Activated CD4-positive, alpha-beta memory T cell treated with anti-CD3 and anti-CD28 coated beads, Interleukin-2, amount 10 ng/mL, durations not matched to agents 7 days and 5 days (primary cell): ENCODE results near the gene PGLYRP4. TPM values are rescaled to one million over a fixed set of nuclear protein-coding genes. Genes with fewer than 3 reads are reported as not detected.

Source experiments
- CTCF ChIA-PET: fragments of 350-600 bp; sonication (Branson Sonifier 250); formaldehyde crosslinking; loops from one replicate; lab custom pipeline; 2021; ENCODE audit warnings: antibody characterized with exemption, inconsistent platforms; lab: Charles Lee
- POLR2A ChIA-PET: fragments of 350-600 bp; sonication (Branson Sonifier 250); formaldehyde crosslinking; loops from one replicate; lab custom pipeline; 2021; ENCODE audit warnings: antibody characterized with exemption; lab: Charles Lee
- DNase-seq: peaks from one replicate; pipeline ENCODE4 v3.0.0-alpha.2; 2020
- H3K27ac Mint-ChIP-seq: one replicate; pipeline ENCODE4 v1.8.0; 2021; ENCODE audit warnings: mild to moderate bottlenecking, mixed read lengths
- H3K27me3 Mint-ChIP-seq: one replicate; pipeline ENCODE4 v1.8.0; 2021; ENCODE audit warnings: mixed read lengths
- H3K36me3 Mint-ChIP-seq: one replicate; pipeline ENCODE4 v1.8.0; 2021; ENCODE audit warnings: low read depth, mixed read lengths
- H3K4me1 Mint-ChIP-seq: one replicate; pipeline ENCODE4 v1.8.0; 2021; ENCODE audit warnings: mixed read lengths
- H3K4me3 Mint-ChIP-seq: one replicate; pipeline ENCODE4 v1.8.0; 2021; ENCODE audit warnings: mild to moderate bottlenecking, mixed read lengths
- H3K9me3 Mint-ChIP-seq: one replicate; pipeline ENCODE4 v1.8.0; 2021; ENCODE audit warnings: mixed read lengths
- total RNA-seq, 2 experiments: library from RNA; stranded (reverse); gene quantifications; one replicate each; pipeline ENCODE4 v1.2.3, GENCODE V29; 2021

PGLYRP4 gene
- total RNA-seq, 2 experiments from 2014 or later: not detected

- POLR2A ChIA-PET: no interaction called here
- peaks cover 13% of the 10 kb centered on the region for H3K27me3 Mint-ChIP-seq
- CTCF ChIA-PET: interaction anchor here (3.3 kb wide), 1 partner anchor 16 kb away, joined by 9 read pairs; no protein-coding TSS in a partner anchor
These were observed 19.9 kb upstream of the PGLYRP4 start for GRCh38 chr1:153368495-153368894.

GRCh38 chr1:153367090-153367489 is 18.4 kb upstream of the PGLYRP4 start:
- Mint-ChIP-seq H3K36me3 (no peaks in the 10 kb centered on the region), H3K27me3 (peaks cover 14% of the 10 kb centered on the region), H3K4me3 (no peak overlapping the region), H3K9me3 (no peaks in the 10 kb centered on the region), H3K4me1 (no peaks in the 10 kb centered on the region), H3K27ac (no peak overlapping the region)
- ChIA-PET POLR2A (no interaction called here), CTCF (interaction anchor here (3.3 kb wide), 1 partner anchor 15 kb away, joined by 9 read pairs; no protein-coding TSS in a partner anchor)
- no peak for DNase-seq

More at GRCh38 chr1:153368495-153368894, 19.9 kb upstream of the PGLYRP4 start:
- Mint-ChIP-seq H3K36me3 (no peaks in the 10 kb centered on the region), H3K4me3 (no peak overlapping the region), H3K4me1 (no peaks in the 10 kb centered on the region), H3K9me3 (no peaks in the 10 kb centered on the region), H3K27ac (no peak overlapping the region)
- no peak for DNase-seq

DNA sequence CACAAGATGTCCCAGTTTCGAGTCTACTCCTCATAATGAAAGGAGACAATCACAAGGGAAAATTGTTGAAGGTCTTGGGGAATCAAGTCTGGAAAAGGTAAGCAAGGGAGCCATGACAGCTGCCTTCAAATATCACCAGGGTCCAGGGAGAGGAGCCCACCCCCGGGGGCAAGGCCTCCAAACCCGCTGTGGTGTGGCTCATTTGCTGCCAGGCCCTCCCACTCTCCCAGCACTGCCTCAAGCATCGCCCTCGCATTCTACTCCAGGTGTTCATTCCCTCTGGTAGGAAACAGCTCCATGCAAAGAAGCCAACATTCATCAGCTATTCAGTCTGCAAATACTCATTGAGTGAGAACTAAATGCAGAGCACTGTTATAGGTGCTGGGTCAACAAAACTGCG is 17.6 kb upstream of the PGLYRP4 start:
- no peaks in the 10 kb centered on the region for H3K9me3 Mint-ChIP-seq
- no peaks in the 10 kb centered on the region for H3K4me1 Mint-ChIP-seq
- no peak for DNase-seq
- no peak overlapping the region for H3K27ac Mint-ChIP-seq
- peaks cover 9% of the 10 kb centered on the region for H3K27me3 Mint-ChIP-seq
- no peaks in the 10 kb centered on the region for H3K36me3 Mint-ChIP-seq
- POLR2A ChIA-PET: no interaction called here
- CTCF ChIA-PET: interaction anchor here (3.3 kb wide), 1 partner anchor 14 kb away, joined by 9 read pairs; no protein-coding TSS in a partner anchor
- H3K4me3 Mint-ChIP-seq: no peak overlapping the region

DNA sequence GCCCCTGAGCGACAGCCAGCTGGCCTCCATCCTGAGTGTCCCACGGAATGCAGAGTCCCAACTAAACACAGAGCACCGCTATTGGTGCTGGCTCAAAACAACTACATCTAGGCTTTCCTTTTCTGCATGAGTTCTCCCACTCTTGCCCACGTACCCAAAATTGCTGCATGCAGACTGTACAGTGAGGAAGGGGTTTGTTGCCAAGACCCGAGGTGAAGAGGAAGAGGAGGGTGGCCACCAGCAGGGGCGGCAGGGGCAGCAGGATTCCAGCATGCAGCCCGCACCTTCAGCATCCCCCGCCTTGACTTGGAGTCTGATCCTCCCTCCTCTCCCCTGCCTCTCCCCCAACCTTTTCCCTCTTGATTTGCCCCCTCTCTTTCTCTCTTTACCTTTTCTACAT is 17.1 kb upstream of the PGLYRP4 start:
- no peak for DNase-seq
- H3K36me3 Mint-ChIP-seq: no peaks in the 10 kb centered on the region
- CTCF ChIA-PET: interaction anchor here (3.3 kb wide), 1 partner anchor 13 kb away, joined by 9 read pairs; no protein-coding TSS in a partner anchor
- peaks cover 9% of the 10 kb centered on the region for H3K27me3 Mint-ChIP-seq
- H3K4me3 Mint-ChIP-seq: no peak overlapping the region
- no peak overlapping the region for H3K27ac Mint-ChIP-seq
- H3K9me3 Mint-ChIP-seq: no peaks in the 10 kb centered on the region
- no peaks in the 10 kb centered on the region for H3K4me1 Mint-ChIP-seq
- POLR2A ChIA-PET: no interaction called here

DNA sequence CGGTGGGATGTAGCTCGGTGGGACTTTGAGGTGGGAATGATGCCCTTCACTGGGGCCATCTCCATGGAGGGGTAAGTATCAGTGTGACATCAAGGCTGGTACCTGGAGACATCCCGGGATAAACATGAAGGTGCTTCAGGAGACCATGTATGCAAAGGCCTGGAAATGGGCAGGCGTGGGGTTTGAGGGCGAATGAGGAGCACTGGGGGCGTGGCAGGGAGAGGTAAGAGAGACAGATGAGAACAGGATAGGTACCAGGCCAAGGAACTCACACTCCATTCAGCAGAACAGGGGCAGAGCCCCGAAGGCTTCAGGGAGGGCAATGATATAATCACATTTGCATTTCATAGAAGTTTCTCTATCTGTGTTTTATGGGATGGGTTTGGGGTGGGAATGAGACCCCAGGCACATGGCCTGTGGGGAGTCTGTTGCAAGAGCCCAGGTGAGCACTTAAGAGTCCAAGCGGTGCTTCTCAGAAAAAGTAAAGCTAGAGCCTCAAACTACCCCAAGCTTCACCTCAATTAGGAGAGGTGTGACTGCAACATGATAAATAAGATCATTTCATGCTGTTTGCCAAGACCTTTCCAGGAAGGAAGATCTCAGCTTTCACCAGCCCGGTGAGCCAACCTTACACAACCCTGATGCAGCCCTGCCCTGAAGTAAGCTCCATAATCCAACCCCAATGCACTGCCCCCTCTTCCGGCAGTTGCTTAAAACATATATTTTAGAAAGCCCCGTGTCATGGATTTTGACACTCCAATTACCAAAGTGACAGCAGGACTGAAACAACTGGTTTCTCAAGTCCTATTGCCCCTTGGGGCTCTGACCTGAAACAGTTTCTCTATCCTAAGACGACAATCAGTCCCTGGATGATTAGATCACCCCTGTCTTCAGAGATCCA is 16.4 kb upstream of the PGLYRP4 start:
- H3K9me3 Mint-ChIP-seq: no peaks in the 10 kb centered on the region
- CTCF ChIA-PET: interaction anchor here (0.7 to 3.3 kb wide), 2 partner anchors 13 kb away, joined by 3 to 9 read pairs; no protein-coding TSS in a partner anchor
- H3K4me1 Mint-ChIP-seq: no peaks in the 10 kb centered on the region
- H3K27me3 Mint-ChIP-seq: peaks cover 9% of the 10 kb centered on the region
- H3K4me3 Mint-ChIP-seq: no peak overlapping the region
- POLR2A ChIA-PET: no interaction called here
- no peak overlapping the region for H3K27ac Mint-ChIP-seq
- H3K36me3 Mint-ChIP-seq: no peaks in the 10 kb centered on the region
- no peak for DNase-seq

DNA sequence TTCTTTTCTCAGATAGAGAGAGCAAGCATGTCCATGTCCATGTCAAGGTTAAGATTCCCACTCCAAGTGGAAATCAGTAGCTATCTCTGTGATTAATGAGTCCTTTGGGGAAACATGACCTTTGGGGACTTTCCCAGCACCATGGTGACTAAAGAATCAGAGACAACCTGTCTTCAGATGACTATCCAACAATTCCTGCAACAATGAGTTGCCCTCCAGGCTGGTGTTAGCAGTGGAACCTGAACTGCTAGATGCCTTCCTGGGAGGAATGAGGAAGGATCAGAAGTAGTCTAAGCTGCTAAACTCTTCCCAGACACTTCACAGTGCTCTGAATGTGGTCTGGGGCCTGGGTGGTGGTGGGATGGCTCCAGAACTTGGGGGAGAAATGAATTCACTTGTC is 15.5 kb upstream of the PGLYRP4 start:
- Mint-ChIP-seq H3K36me3 (no peaks in the 10 kb centered on the region), H3K9me3 (no peaks in the 10 kb centered on the region), H3K4me1 (no peaks in the 10 kb centered on the region), H3K27me3 (peaks cover 9% of the 10 kb centered on the region), H3K27ac (no peak overlapping the region), H3K4me3 (no peak overlapping the region)
- CTCF ChIA-PET: interaction anchor here (0.7 to 1.0 kb wide), 2 partner anchors 8 to 12 kb away, joined by 3 to 5 read pairs; no protein-coding TSS in a partner anchor
- POLR2A ChIA-PET: no interaction called here
- DNase-seq: no peak

GRCh38 chr1:153363641-153364040 is 15.0 kb upstream of the PGLYRP4 start:
- Mint-ChIP-seq H3K9me3 (no peaks in the 10 kb centered on the region), H3K27ac (no peak overlapping the region), H3K4me3 (no peak overlapping the region), H3K36me3 (no peaks in the 10 kb centered on the region), H3K27me3 (peaks cover 9% of the 10 kb centered on the region), H3K4me1 (no peaks in the 10 kb centered on the region)
- ChIA-PET POLR2A (no interaction called here), CTCF (interaction anchor here (0.8 to 1.0 kb wide), 2 partner anchors 8 to 10 kb away, joined by 3 to 5 read pairs; no protein-coding TSS in a partner anchor)
- DNase-seq: no peak

GRCh38 chr1:153362187-153362775 is 13.6 kb upstream of the PGLYRP4 start:
- Mint-ChIP-seq H3K27ac (no peak overlapping the region), H3K4me3 (no peak overlapping the region), H3K4me1 (peaks cover 8% of the 10 kb centered on the region), H3K27me3 (peaks cover 9% of the 10 kb centered on the region), H3K36me3 (no peaks in the 10 kb centered on the region), H3K9me3 (no peaks in the 10 kb centered on the region)
- POLR2A ChIA-PET: interaction anchor here (0.9 kb wide), 1 partner anchor 9 kb away, joined by 3 read pairs; no protein-coding TSS in a partner anchor
- CTCF ChIA-PET: interaction anchor here (1.1 kb wide), 1 partner anchor 60 kb away, joined by 3 read pairs; no protein-coding TSS in a partner anchor
- no peak for DNase-seq

- Mint-ChIP-seq H3K27ac (no peak overlapping the region), H3K9me3 (no peaks in the 10 kb centered on the region), H3K27me3 (peaks cover 9% of the 10 kb centered on the region), H3K4me1 (peaks cover 10% of the 10 kb centered on the region), H3K36me3 (no peaks in the 10 kb centered on the region), H3K4me3 (no peak overlapping the region)
- CTCF ChIA-PET: interaction anchor here (1.1 kb wide), 1 partner anchor 61 kb away, joined by 3 read pairs; no protein-coding TSS in a partner anchor
- POLR2A ChIA-PET: interaction anchor here (0.9 kb wide), 1 partner anchor 9 kb away, joined by 3 read pairs; no protein-coding TSS in a partner anchor
- no peak for DNase-seq
These were observed 13.0 kb upstream of the PGLYRP4 start for GRCh38 chr1:153361480-153362109.

DNA sequence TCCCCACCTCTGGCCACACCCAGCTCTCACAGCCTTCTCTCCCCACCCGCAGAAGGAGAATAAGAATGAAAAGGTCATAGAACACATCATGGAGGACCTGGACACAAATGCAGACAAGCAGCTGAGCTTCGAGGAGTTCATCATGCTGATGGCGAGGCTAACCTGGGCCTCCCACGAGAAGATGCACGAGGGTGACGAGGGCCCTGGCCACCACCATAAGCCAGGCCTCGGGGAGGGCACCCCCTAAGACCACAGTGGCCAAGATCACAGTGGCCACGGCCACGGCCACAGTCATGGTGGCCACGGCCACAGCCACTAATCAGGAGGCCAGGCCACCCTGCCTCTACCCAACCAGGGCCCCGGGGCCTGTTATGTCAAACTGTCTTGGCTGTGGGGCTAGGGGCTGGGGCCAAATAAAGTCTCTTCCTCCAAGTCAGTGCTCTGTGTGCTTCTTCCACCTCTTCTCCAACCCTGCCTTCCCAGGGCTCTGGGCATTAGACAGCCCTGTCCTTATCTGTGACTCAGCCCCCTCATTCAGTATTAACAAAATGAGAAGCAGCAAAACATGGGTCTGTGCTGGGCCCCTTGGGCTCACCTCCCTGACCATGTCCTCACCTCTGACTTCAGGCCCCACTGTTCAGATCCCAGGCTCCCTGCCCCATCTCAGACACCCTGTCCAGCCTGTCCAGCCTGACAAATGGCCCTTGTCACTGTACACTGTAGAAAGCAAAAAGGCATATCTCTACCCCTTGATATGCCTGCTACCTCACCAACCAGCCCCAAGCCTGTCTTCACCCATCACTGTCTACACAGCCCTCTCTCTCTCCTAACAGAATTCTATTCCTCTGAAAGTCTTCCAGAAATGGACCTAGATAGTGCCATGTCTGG is 12.2 kb upstream of the PGLYRP4 start:
- Mint-ChIP-seq H3K4me3 (no peak overlapping the region), H3K36me3 (no peaks in the 10 kb centered on the region), H3K27me3 (peaks cover 7% of the 10 kb centered on the region), H3K4me1 (peaks cover 10% of the 10 kb centered on the region), H3K9me3 (no peaks in the 10 kb centered on the region), H3K27ac (no peak overlapping the region)
- DNase-seq: no peak
- POLR2A ChIA-PET: no interaction called here
- CTCF ChIA-PET: interaction anchor here (1.1 kb wide), 1 partner anchor 62 kb away, joined by 3 read pairs; no protein-coding TSS in a partner anchor

GRCh38 chr1:153360190-153360589 is 11.5 kb upstream of the PGLYRP4 start:
- Mint-ChIP-seq H3K4me1 (peaks cover 10% of the 10 kb centered on the region), H3K36me3 (no peaks in the 10 kb centered on the region), H3K9me3 (no peaks in the 10 kb centered on the region), H3K27ac (no peak overlapping the region), H3K4me3 (no peak overlapping the region), H3K27me3 (peaks cover 7% of the 10 kb centered on the region)
- no peak for DNase-seq
- POLR2A ChIA-PET: no interaction called here
- CTCF ChIA-PET: no interaction called here

- H3K36me3 Mint-ChIP-seq: no peaks in the 10 kb centered on the region
- H3K9me3 Mint-ChIP-seq: no peaks in the 10 kb centered on the region
- no peak overlapping the region for H3K27ac Mint-ChIP-seq
- CTCF ChIA-PET: no interaction called here
- H3K27me3 Mint-ChIP-seq: peaks cover 5% of the 10 kb centered on the region
- no peak overlapping the region for H3K4me3 Mint-ChIP-seq
- DNase-seq: no peak
- POLR2A ChIA-PET: no interaction called here
- H3K4me1 Mint-ChIP-seq: peaks cover 10% of the 10 kb centered on the region
These were observed 10.6 kb upstream of the PGLYRP4 start for GRCh38 chr1:153359241-153359640.
